Measurements from ENCODE around the gene MAZ.
"Not testable (repeated sequence)": the region's sequence is repeated elsewhere in the genome, so short reads cannot be mapped to it uniquely, and the experiment has no call there.

MAZ gene

DNA sequence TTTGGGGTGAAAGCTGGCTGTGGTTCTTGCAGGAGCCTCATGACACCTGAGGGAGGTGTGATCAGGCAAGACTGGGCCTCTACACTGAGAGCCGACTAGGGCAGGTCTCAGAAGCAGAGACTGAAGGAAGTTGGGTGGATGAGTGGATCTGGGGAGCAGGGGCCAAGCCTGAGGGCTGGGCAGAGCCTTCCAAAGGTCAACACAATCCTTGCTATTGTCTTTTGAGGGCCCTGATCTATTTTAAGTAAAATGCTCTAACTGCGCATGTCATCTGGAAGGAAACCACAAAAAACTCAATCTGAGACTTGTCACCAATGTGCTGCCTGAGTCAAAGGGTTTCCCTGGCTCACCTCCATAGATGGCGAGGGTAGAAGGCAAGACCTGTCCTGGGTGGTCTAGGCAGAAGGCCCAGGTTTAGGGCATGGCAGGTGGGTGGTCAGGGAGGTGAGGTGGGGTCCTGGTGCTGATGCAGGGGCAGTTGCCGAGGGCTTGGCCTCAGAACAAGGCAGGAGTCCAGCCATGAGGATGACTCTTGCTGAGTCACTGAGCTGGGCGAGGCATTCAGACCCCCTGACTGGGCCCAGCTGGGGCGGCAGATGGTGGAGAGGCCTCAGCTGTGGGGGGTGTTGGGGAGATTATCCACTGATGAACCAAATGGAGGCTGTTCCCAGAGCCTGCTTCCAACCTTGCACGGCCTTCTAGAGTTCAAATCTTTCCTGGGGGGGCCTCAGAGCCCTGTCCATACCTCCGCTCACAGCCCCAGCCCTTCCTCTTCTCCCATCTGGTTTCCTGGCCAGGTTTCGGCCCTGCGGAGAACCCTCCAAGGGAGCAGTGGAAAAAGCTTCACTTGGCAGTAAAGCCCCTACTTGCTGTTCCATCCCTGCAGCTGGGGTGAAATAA is 19.1 kb downstream of the MAZ start:
- no peak for DNase-seq

DNA sequence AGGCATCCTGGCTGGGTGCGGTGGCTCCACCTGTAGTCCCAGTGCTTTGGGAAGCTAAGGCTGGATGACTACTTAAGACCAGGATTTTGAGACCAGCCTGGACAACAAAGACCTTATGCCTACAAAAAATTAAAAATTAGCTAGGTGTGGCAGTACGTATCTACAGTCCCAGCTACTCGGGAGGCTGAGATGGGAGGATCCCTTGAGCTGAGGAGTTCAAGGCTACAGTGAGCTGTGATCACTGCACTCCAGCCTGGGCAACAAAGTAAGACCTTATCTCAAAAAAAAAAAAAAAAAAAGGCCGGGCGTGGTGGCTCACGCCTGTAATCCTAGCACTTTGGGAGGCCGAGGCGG is 20.0 kb downstream of the MAZ start:
- no peak for DNase-seq

DNA sequence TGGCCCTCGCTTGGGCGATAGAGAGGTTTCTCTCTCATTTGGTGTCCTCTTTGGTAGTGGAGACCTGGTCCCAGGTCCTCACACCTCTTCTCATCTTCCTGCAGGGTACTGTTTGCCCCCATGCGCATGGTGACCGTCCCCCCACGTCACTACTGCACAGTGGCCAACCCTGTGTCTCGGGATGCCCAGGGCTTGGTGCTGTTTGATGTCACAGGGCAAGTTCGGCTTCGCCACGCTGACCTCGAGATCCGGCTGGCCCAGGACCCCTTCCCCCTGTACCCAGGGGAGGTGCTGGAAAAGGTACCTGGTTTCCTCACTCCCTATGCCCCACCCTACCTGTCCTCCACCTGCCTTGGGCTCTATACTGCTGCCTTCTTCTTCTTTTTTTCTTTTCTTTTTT is 24.4 kb downstream of the MAZ start:
- no peak for DNase-seq

DNA sequence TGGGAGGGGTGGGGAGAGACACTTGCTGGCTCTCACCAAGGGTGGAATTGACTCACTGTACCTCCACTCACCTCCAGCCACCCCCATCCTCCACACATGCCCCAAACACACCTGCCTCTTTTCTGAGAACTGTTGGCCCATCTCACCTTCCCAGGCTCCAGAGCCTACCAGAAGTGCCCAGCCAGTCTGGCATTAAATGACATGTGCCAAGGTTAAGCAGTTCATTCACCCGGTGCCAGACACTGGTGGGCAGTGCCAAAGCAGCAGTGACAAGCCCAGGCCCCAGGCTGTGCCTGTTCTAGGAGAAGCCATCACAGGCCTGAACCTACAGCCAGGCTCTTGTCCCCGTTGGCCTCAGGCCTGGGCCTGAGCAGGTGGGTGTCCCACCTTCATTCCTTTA is 25.2 kb downstream of the MAZ start:
- DNase-seq, result no peak

DNA sequence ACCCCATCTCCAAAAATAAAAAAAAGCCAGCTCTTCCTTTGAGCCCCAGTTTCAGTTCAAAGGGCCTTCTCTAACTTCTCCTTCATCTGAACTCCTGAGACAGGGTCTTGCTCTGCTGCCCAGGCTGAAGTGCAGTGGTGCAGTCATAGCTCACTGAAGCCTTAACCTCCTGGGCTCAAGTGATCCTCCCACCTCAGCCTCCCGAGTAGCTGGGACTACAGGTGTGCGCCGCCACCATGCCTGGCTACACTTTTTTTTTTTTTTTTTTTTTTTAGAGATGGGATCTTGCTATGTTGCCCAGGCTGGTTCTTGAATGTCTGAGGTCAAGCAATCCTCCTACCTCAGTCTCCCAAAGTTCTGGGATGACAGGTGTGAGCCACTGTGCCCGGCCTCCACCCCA is 26.9 kb downstream of the MAZ start:
- not testable (repeated sequence) for DNase-seq

DNA sequence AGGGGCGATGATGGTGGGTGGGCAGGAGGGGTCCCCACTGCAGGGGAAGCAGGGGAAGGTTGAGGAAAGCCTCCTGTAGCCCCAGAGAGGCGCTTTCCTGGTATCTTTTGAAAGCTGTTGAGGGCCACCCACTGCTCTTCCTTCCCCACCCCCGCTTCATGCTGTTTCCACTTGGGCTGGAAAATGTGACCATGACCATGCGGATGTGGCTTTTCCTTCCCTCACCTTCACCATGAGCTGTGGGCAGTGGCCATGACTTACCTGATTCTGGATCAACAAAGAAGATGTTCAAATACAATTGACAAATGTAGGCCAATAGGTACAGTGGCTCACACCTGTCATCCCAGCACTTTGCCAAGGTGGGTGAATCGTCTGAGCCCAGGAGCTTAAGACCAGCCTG is 27.8 kb downstream of the MAZ start:
- DNase-seq, result no peak

DNA sequence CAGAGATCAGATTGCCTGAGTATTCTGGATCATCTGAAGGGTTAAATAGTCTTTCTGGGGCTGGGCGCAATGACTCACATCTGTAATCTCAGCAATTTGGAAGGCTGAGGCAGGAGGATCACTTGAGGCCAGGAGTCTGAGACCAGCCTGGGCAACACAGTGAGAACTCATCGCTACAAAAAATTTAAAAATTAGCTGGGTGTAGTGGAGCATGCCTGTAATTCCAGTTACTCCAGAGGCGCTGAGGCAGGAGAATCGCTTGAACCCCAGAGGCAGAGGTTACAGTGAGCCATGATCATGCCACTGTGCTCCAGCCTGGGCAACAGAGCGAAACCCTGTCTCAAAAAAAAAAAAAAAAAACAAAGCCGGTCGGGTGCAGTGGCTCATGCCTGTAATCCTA is 29.6 kb downstream of the MAZ start:
- no peak for DNase-seq

DNA sequence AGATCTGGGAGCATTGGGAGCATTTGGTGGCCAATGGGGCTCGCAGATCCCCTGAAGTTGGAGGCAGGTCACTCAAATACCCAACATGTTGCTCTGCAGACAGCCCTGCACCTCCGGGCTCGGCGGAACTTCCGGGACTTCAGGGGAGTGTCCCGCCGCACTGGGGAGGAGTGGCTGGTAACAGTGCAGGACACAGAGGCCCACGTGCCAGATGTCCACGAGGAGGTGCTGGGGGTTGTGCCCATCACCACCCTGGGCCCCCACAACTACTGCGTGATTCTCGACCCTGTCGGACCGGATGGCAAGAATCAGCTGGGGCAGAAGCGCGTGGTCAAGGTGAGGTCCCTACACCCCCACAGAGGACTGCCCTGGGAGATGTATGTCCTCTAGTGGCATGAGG is 30.3 kb downstream of the MAZ start:
- no peak for DNase-seq

DNA sequence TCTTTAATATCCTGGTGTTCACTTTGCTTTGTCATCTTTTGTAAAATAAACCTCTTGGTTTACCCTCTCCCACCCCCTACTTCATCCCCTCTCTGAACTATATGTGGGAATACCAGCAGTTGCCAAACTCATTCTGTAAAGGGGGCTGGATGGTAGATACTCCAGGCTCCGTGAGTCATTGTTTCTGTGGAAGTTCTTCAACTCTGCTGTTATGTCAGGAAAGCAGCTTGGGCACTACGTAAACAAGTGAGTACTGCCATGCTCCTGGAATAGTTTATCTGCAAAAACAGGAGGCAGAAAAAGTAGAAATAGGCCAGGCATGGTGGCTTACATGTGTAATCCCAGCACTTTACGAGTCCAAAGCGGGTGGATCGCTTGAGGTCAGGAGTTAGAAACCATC is 31.5 kb downstream of the MAZ start:
- DNase-seq, result no peak

DNA sequence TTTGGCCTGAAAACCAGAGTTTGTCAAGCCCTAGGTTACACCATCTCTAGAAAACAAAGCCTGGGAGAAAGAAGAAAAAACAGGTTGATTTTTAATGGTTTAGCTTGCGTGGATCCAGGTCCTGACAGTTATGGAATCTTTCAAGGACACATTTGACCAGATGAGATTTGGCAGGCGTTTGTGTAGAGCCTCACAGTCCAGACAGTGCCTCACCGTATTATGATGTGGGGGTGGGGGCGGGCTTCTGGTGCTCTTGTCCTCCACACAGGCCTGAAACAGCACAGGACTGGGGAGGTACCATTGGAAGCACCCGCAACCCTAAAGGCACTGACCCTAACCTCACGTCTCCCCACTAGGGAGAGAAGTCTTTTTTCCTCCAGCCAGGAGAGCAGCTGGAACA is 33.5 kb downstream of the MAZ start:
- DNase-seq, result no peak

DNA sequence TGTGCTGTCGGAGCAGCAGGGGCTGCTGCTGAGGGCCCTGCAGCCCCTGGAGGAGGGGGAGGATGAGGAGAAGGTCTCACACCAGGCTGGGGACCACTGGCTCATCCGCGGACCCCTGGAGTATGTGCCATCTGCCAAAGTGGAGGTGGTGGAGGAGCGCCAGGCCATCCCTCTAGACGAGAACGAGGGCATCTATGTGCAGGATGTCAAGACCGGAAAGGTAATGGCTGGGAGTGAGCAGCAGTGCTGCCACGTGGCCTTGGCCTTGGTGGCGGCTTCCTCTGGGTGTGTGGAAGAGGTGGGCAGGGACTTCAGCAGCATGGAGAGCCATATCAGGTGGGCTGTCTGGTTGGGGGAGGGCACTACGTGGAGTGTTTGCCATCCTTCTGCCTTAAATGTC is 33.9 kb downstream of the MAZ start:
- DNase-seq, result no peak

DNA sequence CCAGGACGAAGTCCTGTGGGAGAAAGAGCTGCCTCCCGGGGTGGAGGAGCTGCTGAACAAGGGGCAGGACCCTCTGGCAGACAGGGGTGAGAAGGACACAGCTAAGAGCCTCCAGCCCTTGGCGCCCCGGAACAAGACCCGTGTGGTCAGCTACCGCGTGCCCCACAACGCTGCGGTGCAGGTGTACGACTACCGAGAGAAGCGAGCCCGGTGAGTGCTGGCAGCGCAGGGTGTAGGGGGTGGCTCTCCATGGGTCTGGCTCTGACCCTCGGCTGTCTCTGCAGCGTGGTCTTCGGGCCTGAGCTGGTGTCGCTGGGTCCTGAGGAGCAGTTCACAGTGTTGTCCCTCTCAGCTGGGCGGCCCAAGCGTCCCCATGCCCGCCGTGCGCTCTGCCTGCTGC is 35.3 kb downstream of the MAZ start:
- no peak for DNase-seq

DNA sequence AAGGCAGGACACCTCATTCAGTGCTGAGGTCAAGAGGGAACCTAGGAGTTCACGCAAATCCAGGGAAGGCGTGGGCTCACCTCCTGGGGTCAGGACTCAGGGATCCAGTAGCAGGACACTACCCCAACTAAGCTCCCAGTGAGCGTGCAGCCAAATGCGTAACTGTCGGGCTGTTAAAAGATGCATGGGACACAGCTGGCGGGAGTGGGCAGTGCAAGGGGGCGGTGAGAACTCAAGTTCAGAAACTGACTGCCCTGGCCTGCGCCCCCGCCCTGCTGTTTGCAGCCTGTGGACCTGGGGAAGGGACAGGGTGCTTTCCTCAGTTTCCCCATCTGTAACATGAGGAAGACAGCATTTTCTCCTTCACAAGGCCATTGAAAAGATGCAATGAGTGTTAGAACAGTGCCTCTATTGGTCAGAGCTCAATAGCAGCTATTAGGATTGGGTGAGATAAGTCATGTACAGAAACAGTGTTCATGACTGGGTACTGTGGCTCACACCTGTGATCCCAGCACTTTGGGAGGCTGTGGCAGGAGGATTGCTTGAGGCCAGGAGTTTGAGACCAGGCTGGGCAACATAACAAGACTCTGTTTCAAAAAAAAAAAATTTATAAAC is 36.5 kb downstream of the MAZ start:
- no peak for DNase-seq

DNA sequence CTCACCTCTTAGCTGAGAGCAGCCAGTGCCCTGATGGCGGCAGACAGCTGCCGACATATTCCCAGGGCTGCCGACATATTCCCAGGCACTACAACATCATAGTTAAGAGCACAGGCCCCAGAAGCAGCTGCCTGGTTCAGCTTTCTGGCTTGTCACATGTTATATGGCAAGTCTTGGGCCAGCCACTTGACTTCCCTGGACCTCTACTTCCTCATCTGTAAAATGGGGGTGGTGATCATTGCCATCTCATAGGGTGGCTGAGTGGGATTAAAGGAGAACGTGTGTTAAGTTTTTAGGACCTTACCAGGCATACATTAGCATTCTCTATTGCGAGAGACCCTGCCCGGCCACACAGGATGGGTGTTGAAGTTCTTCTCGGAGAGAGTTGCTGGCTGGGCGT is 37.6 kb downstream of the MAZ start:
- no peak for DNase-seq

DNA sequence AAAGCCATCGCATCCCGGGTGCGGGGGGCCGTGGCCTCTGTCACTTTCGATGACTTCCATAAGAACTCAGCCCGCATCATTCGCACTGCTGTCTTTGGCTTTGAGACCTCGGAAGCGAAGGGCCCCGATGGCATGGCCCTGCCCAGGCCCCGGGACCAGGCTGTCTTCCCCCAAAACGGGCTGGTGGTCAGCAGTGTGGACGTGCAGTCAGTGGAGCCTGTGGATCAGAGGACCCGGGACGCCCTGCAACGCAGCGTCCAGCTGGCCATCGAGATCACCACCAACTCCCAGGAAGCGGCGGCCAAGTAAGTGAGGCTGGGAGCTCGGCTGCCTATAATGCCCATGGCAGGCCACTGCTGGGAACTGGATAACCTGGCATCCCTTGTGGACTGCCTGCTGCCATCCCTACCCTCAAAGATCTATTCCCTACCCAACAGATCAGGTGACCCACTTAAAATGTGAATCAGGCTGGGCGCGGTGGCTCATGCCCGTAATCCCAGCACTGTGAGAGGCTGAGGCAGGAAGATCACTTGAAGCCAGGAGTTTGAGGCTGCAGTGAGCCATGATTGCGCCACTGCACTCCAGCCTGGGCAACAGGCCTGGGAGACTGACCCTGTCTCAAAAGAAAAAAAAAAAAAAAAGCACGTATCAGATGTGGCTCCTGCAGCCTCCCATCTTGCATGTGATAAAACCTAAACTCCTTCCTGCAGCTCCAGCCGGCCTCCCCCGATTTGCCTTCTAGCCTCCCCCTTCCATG is 38.4 kb downstream of the MAZ start:
- no peak for DNase-seq

DNA sequence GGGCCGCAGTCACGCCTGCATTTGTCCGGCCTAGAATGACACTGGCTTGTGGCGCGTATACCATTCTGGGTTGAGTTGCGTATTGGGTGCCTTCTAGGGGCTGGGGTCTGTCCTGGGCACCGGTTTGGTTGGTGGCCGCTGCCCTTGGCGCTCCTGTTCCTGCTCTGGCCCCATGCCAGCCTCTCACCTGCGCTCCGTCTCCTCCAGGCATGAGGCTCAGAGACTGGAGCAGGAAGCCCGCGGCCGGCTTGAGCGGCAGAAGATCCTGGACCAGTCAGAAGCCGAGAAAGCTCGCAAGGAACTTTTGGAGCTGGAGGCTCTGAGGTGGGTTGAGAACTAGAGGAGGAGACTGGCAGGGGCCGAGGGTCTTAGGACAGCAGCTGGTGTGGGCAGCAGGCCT is 39.3 kb downstream of the MAZ start:
- DNase-seq, result no peak

DNA sequence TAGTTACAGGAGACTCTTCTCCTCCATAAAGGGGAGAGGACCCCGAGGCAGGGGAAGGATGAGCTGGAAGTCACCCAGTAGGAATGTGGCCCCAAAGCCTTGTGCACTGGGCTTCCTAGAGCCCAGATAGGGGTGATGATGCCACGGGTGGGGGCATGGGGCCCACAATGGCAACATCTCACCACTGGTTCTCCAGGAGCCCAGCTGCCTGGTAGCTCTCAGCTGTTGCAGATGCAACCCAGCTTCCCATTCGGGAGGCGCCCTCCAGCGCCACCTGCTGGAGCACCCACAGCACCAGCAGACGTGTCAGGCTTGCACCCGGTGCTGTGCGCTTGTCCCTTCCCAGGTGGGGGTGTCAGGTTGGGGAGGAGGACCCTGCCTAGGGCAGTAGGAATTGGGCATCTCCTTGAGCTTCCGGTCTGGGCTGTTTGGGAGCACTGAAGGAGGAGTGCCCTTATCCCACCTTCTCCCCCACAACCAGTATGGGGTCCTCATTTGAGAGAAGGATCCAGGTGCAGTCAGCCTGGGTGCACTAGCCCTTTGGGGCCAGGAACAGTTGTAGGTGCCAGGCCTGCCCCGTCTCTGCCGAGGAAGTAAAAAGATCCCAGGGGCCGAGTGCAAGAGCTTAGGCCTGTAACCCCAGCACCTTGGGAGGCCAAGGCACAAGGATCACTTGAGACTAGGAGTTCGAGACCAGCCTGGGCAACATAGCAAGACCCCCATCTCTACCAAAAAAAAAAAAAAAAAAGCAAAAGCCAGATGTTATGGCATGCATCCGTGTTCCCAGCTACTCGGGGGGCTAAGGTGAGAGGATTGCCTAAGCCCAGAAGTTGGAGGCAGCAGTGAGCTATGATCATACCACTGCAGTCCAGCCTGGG is 42.3 kb downstream of the MAZ start:
- peak; percentile 54 for DNase-seq

DNA sequence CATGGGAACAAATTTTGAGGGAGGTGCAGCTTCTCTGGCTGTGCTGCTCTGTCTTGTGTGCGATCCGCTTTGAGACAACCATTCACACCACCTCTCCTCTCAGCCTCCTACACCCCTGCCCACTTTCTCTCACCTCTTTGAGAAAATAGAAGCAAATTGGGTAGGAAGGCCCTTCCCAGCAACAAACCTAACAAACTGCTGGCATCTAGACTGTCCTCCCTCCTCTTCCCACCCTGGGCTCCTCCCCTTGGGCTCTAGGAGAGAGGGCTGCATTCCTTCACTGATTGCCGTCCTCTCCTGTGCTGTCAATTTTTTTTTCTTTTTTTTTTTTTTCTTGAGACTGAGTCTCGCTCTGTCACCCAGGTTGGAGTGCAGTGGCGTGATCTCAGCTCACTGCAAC is 43.2 kb downstream of the MAZ start:
- no peak for DNase-seq

DNA sequence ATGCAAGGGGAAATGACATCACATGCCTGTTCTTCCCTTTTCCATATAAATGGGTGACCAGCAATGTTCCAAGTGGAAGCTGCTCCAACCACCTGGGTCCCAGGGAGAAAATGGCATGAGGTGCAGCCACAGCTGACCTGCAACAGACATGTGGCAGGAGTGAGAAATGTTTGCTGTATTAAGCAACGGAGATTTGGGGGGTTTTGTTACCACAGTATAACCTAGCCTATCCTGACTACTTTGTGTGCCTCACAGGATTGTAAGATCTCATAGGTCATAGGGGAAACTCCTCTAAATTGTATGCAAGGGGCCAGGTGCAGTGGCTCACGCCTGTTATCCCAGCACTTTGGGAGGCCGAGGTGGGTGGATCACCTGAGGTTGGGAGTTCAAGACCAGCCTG is 44.7 kb downstream of the MAZ start:
- no peak for DNase-seq

DNA sequence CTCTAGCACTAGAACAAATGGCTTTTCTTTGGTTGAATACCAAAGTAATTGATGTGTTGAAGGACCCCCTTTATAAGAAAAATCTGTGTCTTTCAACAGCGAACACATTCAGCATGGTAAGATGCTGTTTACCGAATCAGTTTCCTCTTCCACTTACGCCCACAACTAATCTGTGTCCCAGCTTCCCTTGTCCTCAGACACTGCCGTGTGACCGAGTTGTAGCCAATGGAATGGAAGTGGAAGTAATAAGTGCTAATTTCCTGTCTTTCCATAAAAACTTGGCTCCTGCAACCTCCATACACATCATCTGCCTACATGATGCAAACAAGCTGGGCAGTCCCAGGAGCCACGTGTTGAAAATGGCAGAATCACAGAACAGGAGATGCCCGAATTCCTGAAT is 46.3 kb downstream of the MAZ start:
- no peak for DNase-seq

DNA sequence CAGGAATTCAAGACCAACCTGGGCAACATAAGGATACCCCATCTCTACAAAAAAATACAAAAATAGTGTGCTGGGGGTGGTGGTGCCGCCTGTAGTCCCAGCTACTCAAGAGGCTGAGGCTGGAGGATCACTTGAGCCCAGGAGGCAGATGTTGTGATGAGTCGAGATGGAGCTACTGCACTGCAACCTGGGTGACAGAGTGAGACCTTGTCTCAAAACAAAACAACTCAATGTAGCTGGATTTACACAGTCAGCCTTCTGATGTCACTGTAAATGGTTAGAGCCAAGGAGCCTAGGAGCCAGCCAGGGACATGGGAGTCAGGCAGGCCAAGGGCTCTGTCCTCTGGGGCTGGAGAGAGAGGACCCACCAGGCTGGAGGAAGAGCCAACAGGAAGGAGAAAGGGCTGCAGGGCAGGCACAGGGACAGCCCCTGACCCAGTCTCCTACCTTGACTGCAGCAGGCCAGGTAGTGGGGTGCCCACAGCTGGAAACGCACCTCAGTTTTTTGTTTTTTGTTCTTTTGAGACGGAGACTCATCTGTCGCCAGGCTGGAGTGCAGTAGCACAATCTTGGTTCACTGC is 48.3 kb downstream of the MAZ start:
- DNase-seq, result no peak

DNA sequence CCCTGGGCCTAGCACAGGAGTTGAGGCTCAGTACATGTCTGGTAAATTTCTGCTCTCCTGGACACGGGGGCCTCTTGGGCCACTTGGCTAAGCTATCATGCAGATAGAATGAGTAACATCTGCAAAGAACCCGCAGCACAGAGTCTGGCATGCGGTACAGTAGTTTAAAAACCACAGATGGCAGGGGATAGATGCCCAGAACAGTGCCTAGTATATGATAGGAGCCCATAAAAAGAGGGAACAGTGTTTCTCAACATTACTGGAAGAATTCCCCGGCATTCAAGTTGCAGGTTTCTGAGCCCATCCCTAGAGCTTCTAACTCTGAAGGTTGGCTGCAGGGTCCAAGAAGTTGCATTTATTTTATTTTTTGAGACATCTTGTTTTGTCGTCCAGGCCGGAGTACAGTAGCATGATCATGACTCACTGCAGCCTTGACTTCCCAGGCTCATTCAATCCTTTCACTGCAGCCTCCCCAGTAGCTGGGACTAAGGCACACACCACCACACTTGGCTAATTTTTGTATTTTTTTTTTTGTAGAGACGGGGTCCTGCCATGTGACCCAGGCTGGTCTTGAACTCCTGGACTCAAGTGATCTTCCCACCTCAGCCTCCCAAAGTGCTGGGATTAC is 50.9 kb downstream of the MAZ start:
- DNase-seq, result no peak
